HepG2 (cell line): ENCODE data around the gene DYRK2. TPM values are rescaled to one million over a fixed set of nuclear protein-coding genes. Genes with fewer than 3 reads are reported as not detected.

Experiments used
- ATAC-seq: fragments of 200-7000 bp; cut with Tn5 transposase; 3 replicates; pipeline ENCODE4 v1.9.1; 2020; ENCODE audit warnings: mild to moderate bottlenecking, moderate library complexity
- BruUV-seq: library from RNA; stranded (reverse); fragments of 400-500 nt; replicated peaks from 2 replicates; lab custom pipeline; 2021; lab: Mats Ljungman, UMichigan
- CTCF ChIA-PET: fragments of 300-600 bp; formaldehyde crosslinking; extraction: SDS; loops from one replicate; lab custom pipeline; 2021; ENCODE audit warnings: low total read pairs, inconsistent platforms, low intra/inter-chr PET ratio; lab: Yijun Ruan, JAX
- POLR2A ChIA-PET: fragments of 350-600 bp; sonication (Branson Sonifier 250); formaldehyde crosslinking; loops from one replicate; lab custom pipeline; 2020; ENCODE audit warnings: antibody characterized with exemption, inconsistent platforms; lab: Yijun Ruan, JAX
- DNase-seq: peaks from one replicate; pipeline ENCODE4 v3.0.0-alpha.2; 2015; ENCODE audit warnings: low spot score
- FAIRE-seq: peaks from 3 replicates; lab custom pipeline; 2011; peaks lifted over from hg19 to GRCh38; lab: Jason Lieb, UNC
- H2AFZ ChIP-seq: one replicate; pipeline ENCODE4 v1.6.1; 2011; ENCODE audit warnings: low read length, inconsistent platforms
- H3K27ac ChIP-seq: fragments of 300-600 bp; 3 replicates; pipeline ENCODE4 v1.8.0; 2011; ENCODE audit warnings: mixed run types, mild to moderate bottlenecking, mixed read lengths, low read length, inconsistent platforms; ENCODE audit not compliant: insufficient read depth; ENCODE audit errors: extremely low read length
- H3K27me3 ChIP-seq, 2 experiments: fragments of 200-600 bp in 1 of 2; 2 replicates in 1 of 2; 3 replicates in 1 of 2; pipeline versions ENCODE4 v1.6.0 to v1.8.0; 2011; ENCODE audit warnings: low read length in 2 of 2, mild to moderate bottlenecking in 2 of 2, moderate library complexity in 2 of 2, inconsistent platforms in 1 of 2; ENCODE audit not compliant: insufficient read depth in 2 of 2, control insufficient read depth in 1 of 2
- H3K36me3 ChIP-seq, 2 experiments: fragments of 200-600 bp in 1 of 2; replicated peaks in 1 of 2; 2 replicates in 1 of 2; 3 replicates in 1 of 2; pipeline versions ENCODE4 v1.5.1 to v1.8.0; 2011; ENCODE audit warnings: low read length in 2 of 2, inconsistent platforms in 1 of 2; ENCODE audit not compliant: insufficient read depth in 2 of 2, control insufficient read depth in 1 of 2
- H3K4me1 ChIP-seq: 2 replicates; pipeline ENCODE4 v1.5.1; 2012; ENCODE audit warnings: low read length, inconsistent platforms; ENCODE audit not compliant: insufficient read depth
- H3K4me2 ChIP-seq: 2 replicates; pipeline ENCODE4 v1.6.0; 2011; ENCODE audit warnings: low read depth, low read length, inconsistent platforms
- H3K4me3 ChIP-seq, 3 experiments: fragments of 200-600 bp in 1 of 3; sonication (generic), shearing (Covaris generic) in 1 of 3; replicated peaks in 1 of 3; 2 replicates each; pipeline ENCODE4 v1.5.1; 2011 to 2016; ENCODE audit warnings: low read length in 3 of 3, inconsistent platforms in 2 of 3, low read depth in 2 of 3, mild to moderate bottlenecking in 2 of 3, control low read depth in 1 of 3, mixed read lengths in 1 of 3; ENCODE audit not compliant: insufficient read depth in 1 of 3
- H3K79me2 ChIP-seq: one replicate; pipeline ENCODE4 v1.6.1; 2011; ENCODE audit warnings: low read length, inconsistent platforms; ENCODE audit not compliant: insufficient read depth
- H3K9ac ChIP-seq: 2 replicates; pipeline ENCODE4 v1.6.0; 2011; ENCODE audit warnings: mild to moderate bottlenecking, low read depth, low read length, inconsistent platforms; ENCODE audit not compliant: insufficient read depth
- H3K9me3 ChIP-seq: 2 replicates; pipeline ENCODE4 v1.5.1; 2012; ENCODE audit warnings: mild to moderate bottlenecking, low read length
- H4K20me1 ChIP-seq: 2 replicates; pipeline ENCODE4 v1.6.0; 2011; ENCODE audit warnings: inconsistent platforms, mild to moderate bottlenecking, low read length, moderate library complexity; ENCODE audit not compliant: insufficient read depth
- AFF4 ChIP-seq: sonication (generic); formaldehyde crosslinking; IDR thresholded peaks from 2 replicates; pipeline ENCODE4 v1.4.0; 2020; ENCODE audit warnings: missing genetic modification reagents
- ATRX ChIP-seq: sonication (generic); formaldehyde crosslinking; IDR thresholded peaks from 2 replicates; pipeline ENCODE4 v1.4.0; 2020; ENCODE audit warnings: missing genetic modification reagents, borderline replicate concordance
- BATF2 ChIP-seq: sonication (generic); formaldehyde crosslinking; IDR thresholded peaks from 2 replicates; pipeline ENCODE4 v1.8.0; 2022; ENCODE audit warnings: mild to moderate bottlenecking, missing genetic modification reagents, moderate library complexity
- BHLHE40 ChIP-seq: IDR thresholded peaks from 2 replicates; pipeline ENCODE4 v1.6.1; 2011; ENCODE audit warnings: low read length, improper control_type of control experiment
- CENPT ChIP-seq: sonication (generic); formaldehyde crosslinking; IDR thresholded peaks from 2 replicates; pipeline ENCODE4 v1.8.0; 2022; ENCODE audit warnings: low read depth, mild to moderate bottlenecking, moderate library complexity, missing genetic modification reagents
- CHCHD3 ChIP-seq: sonication (generic); formaldehyde crosslinking; IDR thresholded peaks from 2 replicates; pipeline ENCODE4 v1.8.0; 2022; ENCODE audit warnings: mild to moderate bottlenecking, missing genetic modification reagents, moderate library complexity
- CREB1 ChIP-seq, 2 experiments: fragments of 450-650 bp in 1 of 2; IDR thresholded peaks; 2 replicates each; pipeline ENCODE4 v1.6.1; 2016 to 2017; ENCODE audit warnings: control low read depth in 1 of 2, mild to moderate bottlenecking in 1 of 2, missing compliant biosample characterization in 1 of 2, missing genetic modification characterization in 1 of 2
- DMAP1 ChIP-seq: IDR thresholded peaks from 2 replicates; pipeline ENCODE4 v1.6.1; 2016
- ETS1 ChIP-seq: sonication (generic); formaldehyde crosslinking; IDR thresholded peaks from 2 replicates; pipeline ENCODE4 v1.4.0; 2020; ENCODE audit warnings: missing genetic modification reagents
- JUNB ChIP-seq: sonication (generic); formaldehyde crosslinking; IDR thresholded peaks from 2 replicates; pipeline ENCODE4 v1.8.0; 2022; ENCODE audit warnings: missing genetic modification reagents, mild to moderate bottlenecking, borderline replicate concordance
- MED1 ChIP-seq: sonication (generic); formaldehyde crosslinking; IDR thresholded peaks from 2 replicates; pipeline ENCODE4 v1.4.0; 2020; ENCODE audit warnings: missing genetic modification reagents
- MXI1 ChIP-seq: IDR thresholded peaks from 3 replicates; pipeline ENCODE4 v1.6.1; 2012; ENCODE audit warnings: low read depth, low read length, inconsistent platforms, borderline replicate concordance
- NRL ChIP-seq: sonication (generic); formaldehyde crosslinking; IDR thresholded peaks from 2 replicates; pipeline ENCODE4 v1.5.0; 2020; ENCODE audit warnings: missing genetic modification reagents, mild to moderate bottlenecking, moderate library complexity, borderline replicate concordance
- PRPF4 ChIP-seq: fragments of 200-400 bp; formaldehyde crosslinking; IDR thresholded peaks from 2 replicates; pipeline ENCODE4 v1.6.1; 2016; ENCODE audit warnings: low read length, low read depth; ENCODE audit not compliant: poor library complexity, severe bottlenecking
- SAFB2 ChIP-seq: sonication (generic); formaldehyde crosslinking; IDR thresholded peaks from 2 replicates; pipeline ENCODE4 v1.5.1; 2020; ENCODE audit warnings: missing genetic modification reagents, low read depth, mild to moderate bottlenecking, borderline replicate concordance
- ZMAT5 ChIP-seq: sonication (generic); formaldehyde crosslinking; IDR thresholded peaks from 2 replicates; pipeline ENCODE4 v1.5.0; 2020; ENCODE audit warnings: mild to moderate bottlenecking, low read depth, missing genetic modification reagents, borderline replicate concordance
- ZNF343 ChIP-seq: sonication (generic); formaldehyde crosslinking; IDR thresholded peaks from 2 replicates; pipeline ENCODE4 v1.4.0; 2020; ENCODE audit warnings: mild to moderate bottlenecking, missing genetic modification reagents
- ZNF414 ChIP-seq: sonication (generic); formaldehyde crosslinking; IDR thresholded peaks from 2 replicates; pipeline ENCODE4 v1.5.0; 2020; ENCODE audit warnings: missing genetic modification reagents
- ZNF605 ChIP-seq: sonication (generic); formaldehyde crosslinking; IDR thresholded peaks from 2 replicates; pipeline ENCODE4 v1.8.0; 2022; ENCODE audit warnings: mild to moderate bottlenecking, missing genetic modification reagents
- ZNF670 ChIP-seq: sonication (generic); formaldehyde crosslinking; IDR thresholded peaks from 2 replicates; pipeline ENCODE4 v1.8.0; 2022; ENCODE audit warnings: mild to moderate bottlenecking, missing genetic modification reagents, borderline replicate concordance
- WGBS: methylation state at CpG from one replicate; pipeline ENCODE4 v1.1.6; 2017; ENCODE audit warnings: low lambda C conversion rate; 5-methylcytosine and 5-hydroxymethylcytosine counted together
- in situ Hi-C: cut with HindIII; loops from 2 replicates; pipeline ENCODE4 v1.10.0; 2017; ENCODE audit warnings: low pct_unique_long_range_greater_than_20kb; ENCODE audit not compliant: extremely low pct_ligation_motif_present
- intact Hi-C: fragments of 100-400 bp; cut with micrococcal nuclease; formaldehyde crosslinking; loops from one replicate; pipeline ENCODE4 v1.10.0; 2022; ENCODE audit not compliant: unreplicated experiment
- polyA plus RNA-seq, 8 experiments: library from polyadenylated mRNA; depleted of rRNA in 3 of 8; stranded (reverse) in 7 of 8; unstranded in 1 of 8; fragments of >200 nt; fragmentation: Illumina TruSeq in 4 of 8; extraction: Trizol in 4 of 8; gene quantifications; 2 replicates each; pipeline versions ENCODE4 v1.2.1 to v1.2.3, GENCODE V29; 2011 to 2016; ENCODE audit warnings: low read depth in 4 of 8, missing spikeins in 1 of 8, mixed read lengths in 1 of 8; ENCODE audit not compliant: insufficient read depth in 1 of 8
- total RNA-seq, 5 experiments: library from RNA; depleted of rRNA; stranded (reverse); fragments of >200 nt; fragmentation: Illumina TruSeq; extraction: Trizol; gene quantifications; 2 replicates each; pipeline ENCODE4 v1.2.3, GENCODE V29; 2016; ENCODE audit warnings: low read depth in 1 of 5

The DYRK2 gene
- total and polyA plus RNA-seq, 2 of the 13 experiments (the other 11 are each of a cell fraction or from before 2014, with no cell fraction given), result 8.2 to 11.5 TPM

GRCh38 chr12:67691220-67691619, 42.7 kb downstream of the DYRK2 start:
- Histone ChIP-seq H3K79me2 (no peaks in the 10 kb centered on the region), H3K4me3 (no peak overlapping the region), H3K27me3 (no peaks in the 10 kb centered on the region), H3K27ac (no peak overlapping the region), H3K9me3 (no peaks in the 10 kb centered on the region), H3K9ac (no peak overlapping the region), H2AFZ (no peak overlapping the region), H3K4me2 (no peak overlapping the region), H3K4me1 (no peaks in the 10 kb centered on the region), H3K36me3 (no peaks in the 10 kb centered on the region), H4K20me1 (no peaks in the 10 kb centered on the region)
- BruUV-seq, result no TSS peak
- ATAC-seq, result no peak
- intact Hi-C loops, result no loop called here
- ChIA-PET CTCF (no interaction called here), POLR2A (no interaction called here)
- in situ Hi-C loops, result no loop called here
- TF ChIP-seq MED1 (CRISPR knock-in tag) (no peak), ZNF670 (CRISPR knock-in tag) (no peak), ATRX (CRISPR knock-in tag) (no peak), NRL (CRISPR knock-in tag) (no peak), ZNF343 (CRISPR knock-in tag) (no peak), CREB1 (IDR thresholded peaks at IDR 0.05) (no peak), CREB1 (CRISPR knock-in tag; IDR thresholded peaks at IDR 0.05) (no peak), CHCHD3 (CRISPR knock-in tag) (no peak), ETS1 (CRISPR knock-in tag) (no peak), CENPT (CRISPR knock-in tag) (no peak), BATF2 (CRISPR knock-in tag) (no peak), DMAP1 (CRISPR knock-in tag) (no peak), JUNB (CRISPR knock-in tag) (no peak), BHLHE40 (no peak), ZNF605 (CRISPR knock-in tag) (no peak), ZMAT5 (no peak), SAFB2 (no peak), MXI1 (no peak), ZNF414 (CRISPR knock-in tag) (no peak), PRPF4 (no peak), AFF4 (CRISPR knock-in tag) (no peak)
- no peak for FAIRE-seq
- WGBS, result 33% methylated on average over 5 of the region's 5 CpGs
- no peak for DNase-seq
